ACC112 (cell line): ENCODE data around the gene CWC27.

ENCODE experiments used
- H2AFZ ChIP-seq: fragments of 200-600 bp; sonication (generic); one replicate; pipeline ENCODE4 v1.6.0; 2017; ENCODE audit warnings: antibody characterized with exemption, low read length; ENCODE audit not compliant: unreplicated experiment
- H3K27ac ChIP-seq: fragments of 200-600 bp; sonication (generic); 2 replicates; pipeline ENCODE4 v1.5.1; 2014; ENCODE audit warnings: low read depth, mild to moderate bottlenecking, antibody characterized with exemption, low read length, moderate library complexity
- H3K27me3 ChIP-seq: fragments of 200-600 bp; sonication (generic); 2 replicates; pipeline ENCODE4 v1.6.1; 2014; ENCODE audit warnings: mild to moderate bottlenecking, antibody characterized with exemption, low read length, moderate library complexity, mixed read lengths; ENCODE audit not compliant: insufficient read depth
- H3K36me3 ChIP-seq: fragments of 200-600 bp; sonication (generic); 2 replicates; pipeline ENCODE4 v1.6.1; 2016; ENCODE audit warnings: mild to moderate bottlenecking, antibody characterized with exemption, low read length, moderate library complexity, mixed read lengths; ENCODE audit not compliant: insufficient read depth
- H3K4me1 ChIP-seq: fragments of 200-600 bp; sonication (generic); one replicate; pipeline ENCODE4 v1.6.1; 2016; ENCODE audit warnings: low read length, mixed read lengths; ENCODE audit not compliant: insufficient read depth, unreplicated experiment, control insufficient read depth
- H3K4me3 ChIP-seq: fragments of 200-600 bp; sonication (generic); 2 replicates; pipeline ENCODE4 v1.5.1; 2014; ENCODE audit warnings: mild to moderate bottlenecking, low read depth, low read length
- H3K79me2 ChIP-seq: fragments of 200-600 bp; sonication (generic); one replicate; pipeline ENCODE4 v1.6.0; 2016; ENCODE audit warnings: low read length; ENCODE audit not compliant: control insufficient read depth, unreplicated experiment, insufficient read depth

The CWC27 gene

GRCh38 chr5:65041296-65042158 lies 272.8 kb downstream of the CWC27 start:
- no peaks in the 10 kb centered on the region for H3K27me3 ChIP-seq
- peak overlapping the region; percentile 59 for H2AFZ ChIP-seq
- peak overlapping the region; percentile 79 for H3K27ac ChIP-seq
- H3K4me3 ChIP-seq, result no peak overlapping the region
- no peaks in the 10 kb centered on the region for H3K79me2 ChIP-seq
- H3K4me1 ChIP-seq, result peaks cover 21% of the 10 kb centered on the region
- no peaks in the 10 kb centered on the region for H3K36me3 ChIP-seq

- Histone ChIP-seq H2AFZ (no peak overlapping the region), H3K27me3 (no peaks in the 10 kb centered on the region), H3K4me1 (peaks cover 19% of the 10 kb centered on the region)
Observed at GRCh38 chr5:65043843-65044359, 275.2 kb downstream of the CWC27 start.

GRCh38 chr5:65047225-65047624 lies 278.5 kb downstream of the CWC27 start:
- Histone ChIP-seq H3K27ac (no peak overlapping the region), H3K4me3 (no peak overlapping the region), H3K27me3 (no peaks in the 10 kb centered on the region), H3K4me1 (peaks cover 7% of the 10 kb centered on the region), H2AFZ (no peak overlapping the region), H3K79me2 (no peaks in the 10 kb centered on the region), H3K36me3 (no peaks in the 10 kb centered on the region)

More at GRCh38 chr5:65043843-65044359, 275.2 kb downstream of the CWC27 start:
- Histone ChIP-seq H3K79me2 (no peaks in the 10 kb centered on the region), H3K27ac (no peak overlapping the region), H3K36me3 (no peaks in the 10 kb centered on the region), H3K4me3 (no peak overlapping the region)

GRCh38 chr5:65047948-65048690 lies 279.4 kb downstream of the CWC27 start:
- Histone ChIP-seq H2AFZ (no peak overlapping the region), H3K4me3 (no peak overlapping the region)

GRCh38 chr5:65050140-65050539 lies 281.4 kb downstream of the CWC27 start:
- Histone ChIP-seq H3K36me3 (no peaks in the 10 kb centered on the region), H3K27ac (no peak overlapping the region), H2AFZ (no peak overlapping the region), H3K27me3 (no peaks in the 10 kb centered on the region), H3K4me3 (no peak overlapping the region), H3K4me1 (peaks cover 7% of the 10 kb centered on the region), H3K79me2 (no peaks in the 10 kb centered on the region)

More at GRCh38 chr5:65047948-65048690, 279.4 kb downstream of the CWC27 start:
- Histone ChIP-seq H3K4me1 (peaks cover 7% of the 10 kb centered on the region), H3K79me2 (no peaks in the 10 kb centered on the region), H3K36me3 (no peaks in the 10 kb centered on the region), H3K27me3 (no peaks in the 10 kb centered on the region), H3K27ac (no peak overlapping the region)

GRCh38 chr5:65050826-65051498 lies 282.2 kb downstream of the CWC27 start:
- Histone ChIP-seq H2AFZ (no peak overlapping the region), H3K36me3 (no peaks in the 10 kb centered on the region), H3K27ac (no peak overlapping the region), H3K4me1 (peaks cover 7% of the 10 kb centered on the region), H3K4me3 (no peak overlapping the region), H3K27me3 (no peaks in the 10 kb centered on the region), H3K79me2 (no peaks in the 10 kb centered on the region)

GRCh38 chr5:65055938-65056337 lies 287.2 kb downstream of the CWC27 start:
- Histone ChIP-seq H3K4me1 (peaks cover 3% of the 10 kb centered on the region), H3K27ac (no peak overlapping the region), H3K79me2 (no peaks in the 10 kb centered on the region), H3K4me3 (no peak overlapping the region), H3K27me3 (no peaks in the 10 kb centered on the region), H3K36me3 (no peaks in the 10 kb centered on the region), H2AFZ (no peak overlapping the region)

- H3K79me2 ChIP-seq, result no peaks in the 10 kb centered on the region
- no peaks in the 10 kb centered on the region for H3K27me3 ChIP-seq
- H3K36me3 ChIP-seq, result no peaks in the 10 kb centered on the region
- H3K4me3 ChIP-seq, result no peak overlapping the region
- H3K4me1 ChIP-seq, result peaks cover 19% of the 10 kb centered on the region
- no peak overlapping the region for H2AFZ ChIP-seq
- peak overlapping the region; percentile 35; the same call in 1 of the 2 replicates for H3K27ac ChIP-seq
Observed at GRCh38 chr5:65059681-65060598, 291.2 kb downstream of the CWC27 start.

- Histone ChIP-seq H3K4me1 (peaks cover 24% of the 10 kb centered on the region), H3K4me3 (no peak overlapping the region), H3K27ac (no peak overlapping the region), H3K36me3 (no peaks in the 10 kb centered on the region), H3K79me2 (no peaks in the 10 kb centered on the region), H3K27me3 (no peaks in the 10 kb centered on the region), H2AFZ (no peak overlapping the region)
Observed at GRCh38 chr5:65061250-65061973, 292.7 kb downstream of the CWC27 start.
